ENCODE results near the gene CHST14. TPM values are rescaled to one million over a fixed set of nuclear protein-coding genes. Genes with fewer than 3 reads are reported as not detected.

CHST14 gene
- total and polyA plus RNA-seq, 2 of the 8 experiments (the other 6 are each of a cell fraction or from before 2014, with no cell fraction given), result 13.4 to 20.3 TPM

DNA sequence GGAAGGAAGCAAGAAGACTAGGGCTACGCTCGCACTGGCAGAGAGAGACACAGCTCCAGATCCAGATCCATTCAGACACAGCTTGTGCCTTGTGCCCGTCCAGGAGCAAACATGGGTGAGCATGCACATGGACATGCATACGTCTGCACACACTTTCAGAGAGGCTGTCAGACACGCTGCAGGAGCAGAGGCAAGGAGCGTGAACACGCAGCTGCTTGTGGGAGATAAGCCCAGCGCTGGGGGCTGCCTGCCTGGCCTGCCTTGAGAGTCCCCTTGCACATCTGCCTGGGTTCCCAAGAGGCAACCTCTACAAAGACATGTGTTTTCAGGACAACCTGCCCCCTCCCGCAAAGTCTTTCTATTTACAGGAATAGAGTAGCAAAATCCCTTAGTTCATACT, 43.6 kb upstream of the CHST14 start:
- Histone ChIP-seq H3K27me3 (replicated peaks in 1 of 4; ENCODE audit: control insufficient read depth in 3 of 4, extremely low read depth in 1 of 4, insufficient read depth in 3 of 4, low read length in 3 of 4) (no peaks in the 10 kb centered on the region; a peak in 1 of 7 replicates), H3K9me3 (ENCODE audit: insufficient read depth in 2 of 2, low read depth in 1 of 2, low read length in 1 of 2) (no peaks in the 10 kb centered on the region), H3K27ac (ENCODE audit: low read depth, low read length) (no peak overlapping the region), H3K4ac (replicated peaks; ENCODE audit: insufficient read length, low read depth, low read length) (no peak overlapping the region), H3K14ac (ENCODE audit: insufficient read length) (no peak overlapping the region), H3K23ac (ENCODE audit: insufficient read length) (no peak overlapping the region), H2BK12ac (ENCODE audit: low read depth, low read length) (0 out of 2 replicates have a peak overlapping the region, but pooled peaks have one; percentile 52), H3K36me3 (ENCODE audit: control insufficient read depth in 2 of 4, insufficient read depth in 4 of 4, low read length in 3 of 4) (no peaks in the 10 kb centered on the region), H4K91ac (replicated peaks; ENCODE audit: insufficient read length, low read length) (no peak overlapping the region), H3K9ac (replicated peaks in 1 of 4; ENCODE audit: extremely low read depth in 1 of 4, low read depth in 3 of 4, low read length in 3 of 4) (no peak overlapping the region), H4K5ac (ENCODE audit: insufficient read length, low read depth, low read length) (no peak overlapping the region), H2BK5ac (ENCODE audit: low read depth, low read length) (no peak overlapping the region), H2AFZ (ENCODE audit: low read length) (no peak overlapping the region), H3K56ac (replicated peaks; ENCODE audit: insufficient read length, low read depth, low read length) (no peak overlapping the region), H3K18ac (ENCODE audit: extremely low read depth, low read length) (no peak overlapping the region), H3K79me1 (ENCODE audit: low read depth, low read length) (no peaks in the 10 kb centered on the region), H3K4me2 (ENCODE audit: insufficient read depth in 1 of 2, low read depth in 2 of 2, low read length in 2 of 2) (no peak overlapping the region), H2BK15ac (ENCODE audit: low read length) (no peak overlapping the region), H3K4me3 (ENCODE audit: extremely low read depth in 1 of 4, insufficient read depth in 2 of 4, low read depth in 3 of 4, low read length in 4 of 4) (no peak overlapping the region), H2BK20ac (ENCODE audit: low read length) (no peak overlapping the region), H2AK5ac (ENCODE audit: low read depth, low read length) (no peak overlapping the region), H4K20me1 (replicated peaks in 1 of 2; ENCODE audit: control insufficient read depth in 1 of 2, insufficient read depth in 2 of 2, low read length in 2 of 2) (no peaks in the 10 kb centered on the region), H4K8ac (ENCODE audit: extremely low read depth, insufficient read depth, low read length) (no peak overlapping the region), H3K4me1 (replicated peaks in 1 of 4; ENCODE audit: control insufficient read depth in 3 of 4, insufficient read depth in 4 of 4, low read length in 3 of 4) (peaks cover 1 to 12% (median 7%) of the 10 kb centered on the region in 4 experiments; a peak in 5 of 7 replicates), H3K23me2 (ENCODE audit: low read depth, low read length) (no peaks in the 10 kb centered on the region), H2BK120ac (replicated peaks; ENCODE audit: low read depth, low read length) (no peak overlapping the region), H3K79me2 (ENCODE audit: control insufficient read depth in 1 of 2, insufficient read depth in 2 of 2, low read length in 2 of 2) (no peaks in the 10 kb centered on the region)
- DNase-seq (ENCODE audit: low read depth in 1 of 2, low spot score in 2 of 2) (no peak), FAIRE-seq (no peak)
- POLR2A ChIA-PET (ENCODE audit: partially characterized antibody), result interaction anchor here (1.4 to 2.8 kb wide), 2 partner anchors 8 to 9 kb away, joined by 3 to 10 read pairs; no protein-coding TSS in a partner anchor
- WGBS, 2 experiments (ENCODE audit: extremely low coverage in 1 of 2, insufficient coverage in 1 of 2, insufficient read length in 1 of 2, insufficient replicate concordance in 2 of 2, low coverage in 1 of 2, low lambda C conversion rate in 2 of 2, missing lambda C conversion rate in 1 of 2), result 86% methylated on average over 9 of the region's 9 CpGs; no CpG with 5 or more reads in 1 of the 2 experiments
- CTCF ChIA-PET (ENCODE audit: partially characterized antibody), result interaction anchor here (0.7 kb wide), 1 partner anchor 271 kb away, joined by 3 read pairs; no protein-coding TSS in a partner anchor
- no peak for TF ChIP-seq YY1 (IDR thresholded peaks at IDR 0.05; ENCODE audit: low read depth, low read length)
- no peak for TF ChIP-seq BCL11A (IDR thresholded peaks at IDR 0.05; ENCODE audit: low read depth in 2 of 2, low read length in 2 of 2)
